HepG2 (cell line): ENCODE data around the gene LSM8. TPM values are rescaled to one million over a fixed set of nuclear protein-coding genes. Genes with fewer than 3 reads are reported as not detected.

Source experiments
- ATAC-seq: fragments of 200-7000 bp; cut with Tn5 transposase; 3 replicates; pipeline ENCODE4 v1.9.1; 2020; ENCODE audit warnings: mild to moderate bottlenecking, moderate library complexity
- BruUV-seq: library from RNA; stranded (reverse); fragments of 400-500 nt; replicated peaks from 2 replicates; lab custom pipeline; 2021; lab: Mats Ljungman, UMichigan
- CTCF ChIA-PET: fragments of 300-600 bp; formaldehyde crosslinking; extraction: SDS; loops from one replicate; lab custom pipeline; 2021; ENCODE audit warnings: low total read pairs, inconsistent platforms, low intra/inter-chr PET ratio; lab: Yijun Ruan, JAX
- POLR2A ChIA-PET: fragments of 350-600 bp; sonication (Branson Sonifier 250); formaldehyde crosslinking; loops from one replicate; lab custom pipeline; 2020; ENCODE audit warnings: antibody characterized with exemption, inconsistent platforms; lab: Yijun Ruan, JAX
- DNase-seq: peaks from one replicate; pipeline ENCODE4 v3.0.0-alpha.2; 2015; ENCODE audit warnings: low spot score
- FAIRE-seq: peaks from 3 replicates; lab custom pipeline; 2011; peaks lifted over from hg19 to GRCh38; lab: Jason Lieb, UNC
- H2AFZ ChIP-seq: one replicate; pipeline ENCODE4 v1.6.1; 2011; ENCODE audit warnings: low read length, inconsistent platforms
- H3K27ac ChIP-seq: fragments of 300-600 bp; 3 replicates; pipeline ENCODE4 v1.8.0; 2011; ENCODE audit warnings: mixed run types, mild to moderate bottlenecking, mixed read lengths, low read length, inconsistent platforms; ENCODE audit not compliant: insufficient read depth; ENCODE audit errors: extremely low read length
- H3K27me3 ChIP-seq, 2 experiments: fragments of 200-600 bp in 1 of 2; 2 replicates in 1 of 2; 3 replicates in 1 of 2; pipeline versions ENCODE4 v1.6.0 to v1.8.0; 2011; ENCODE audit warnings: low read length in 2 of 2, mild to moderate bottlenecking in 2 of 2, moderate library complexity in 2 of 2, inconsistent platforms in 1 of 2; ENCODE audit not compliant: insufficient read depth in 2 of 2, control insufficient read depth in 1 of 2
- H3K36me3 ChIP-seq, 2 experiments: fragments of 200-600 bp in 1 of 2; replicated peaks in 1 of 2; 2 replicates in 1 of 2; 3 replicates in 1 of 2; pipeline versions ENCODE4 v1.5.1 to v1.8.0; 2011; ENCODE audit warnings: low read length in 2 of 2, inconsistent platforms in 1 of 2; ENCODE audit not compliant: insufficient read depth in 2 of 2, control insufficient read depth in 1 of 2
- H3K4me1 ChIP-seq: 2 replicates; pipeline ENCODE4 v1.5.1; 2012; ENCODE audit warnings: low read length, inconsistent platforms; ENCODE audit not compliant: insufficient read depth
- H3K4me2 ChIP-seq: 2 replicates; pipeline ENCODE4 v1.6.0; 2011; ENCODE audit warnings: low read depth, low read length, inconsistent platforms
- H3K4me3 ChIP-seq, 3 experiments: fragments of 200-600 bp in 1 of 3; sonication (generic), shearing (Covaris generic) in 1 of 3; replicated peaks in 1 of 3; 2 replicates each; pipeline ENCODE4 v1.5.1; 2011 to 2016; ENCODE audit warnings: low read length in 3 of 3, inconsistent platforms in 2 of 3, low read depth in 2 of 3, mild to moderate bottlenecking in 2 of 3, control low read depth in 1 of 3, mixed read lengths in 1 of 3; ENCODE audit not compliant: insufficient read depth in 1 of 3
- H3K79me2 ChIP-seq: one replicate; pipeline ENCODE4 v1.6.1; 2011; ENCODE audit warnings: low read length, inconsistent platforms; ENCODE audit not compliant: insufficient read depth
- H3K9ac ChIP-seq: 2 replicates; pipeline ENCODE4 v1.6.0; 2011; ENCODE audit warnings: mild to moderate bottlenecking, low read depth, low read length, inconsistent platforms; ENCODE audit not compliant: insufficient read depth
- H3K9me3 ChIP-seq: 2 replicates; pipeline ENCODE4 v1.5.1; 2012; ENCODE audit warnings: mild to moderate bottlenecking, low read length
- H4K20me1 ChIP-seq: 2 replicates; pipeline ENCODE4 v1.6.0; 2011; ENCODE audit warnings: inconsistent platforms, mild to moderate bottlenecking, low read length, moderate library complexity; ENCODE audit not compliant: insufficient read depth
- CHCHD3 ChIP-seq: sonication (generic); formaldehyde crosslinking; IDR thresholded peaks from 2 replicates; pipeline ENCODE4 v1.8.0; 2022; ENCODE audit warnings: mild to moderate bottlenecking, missing genetic modification reagents, moderate library complexity
- ELF3 ChIP-seq: IDR thresholded peaks from 2 replicates; pipeline ENCODE4 v1.6.1; 2016; ENCODE audit warnings: missing genetic modification reagents, missing compliant biosample characterization
- FOSL2 ChIP-seq: sonication (generic); formaldehyde crosslinking; IDR thresholded peaks from 2 replicates; pipeline ENCODE4 v1.4.0; 2020; ENCODE audit warnings: missing genetic modification reagents
- GATA4 ChIP-seq: sonication (generic); IDR thresholded peaks from 2 replicates; pipeline ENCODE4 v1.6.1; 2016; ENCODE audit warnings: antibody characterized with exemption, low read depth, borderline replicate concordance
- HES4 ChIP-seq: sonication (generic); formaldehyde crosslinking; IDR thresholded peaks from 2 replicates; pipeline ENCODE4 v1.9.0; 2021; ENCODE audit warnings: mild to moderate bottlenecking, missing genetic modification reagents, borderline replicate concordance
- HNF4A ChIP-seq: sonication (generic); formaldehyde crosslinking; IDR thresholded peaks from 2 replicates; pipeline ENCODE4 v1.4.0; 2020; ENCODE audit warnings: missing genetic modification reagents
- MED8 ChIP-seq: sonication (generic); formaldehyde crosslinking; IDR thresholded peaks from 2 replicates; pipeline ENCODE4 v1.8.1; 2023; ENCODE audit warnings: mild to moderate bottlenecking, missing genetic modification reagents; ENCODE audit not compliant: insufficient replicate concordance
- RARA ChIP-seq: IDR thresholded peaks from 2 replicates; pipeline ENCODE4 v1.6.1; 2016; ENCODE audit warnings: missing genetic modification reagents, missing compliant biosample characterization
- REXO4 ChIP-seq: sonication (generic); formaldehyde crosslinking; IDR thresholded peaks from 2 replicates; pipeline ENCODE4 v1.8.0; 2022; ENCODE audit warnings: missing genetic modification reagents, mild to moderate bottlenecking, borderline replicate concordance
- SIX1 ChIP-seq: sonication (generic); formaldehyde crosslinking; IDR thresholded peaks from 2 replicates; pipeline ENCODE4 v1.4.0; 2020; ENCODE audit warnings: missing genetic modification reagents, borderline replicate concordance
- TEAD2 ChIP-seq: sonication (generic); formaldehyde crosslinking; IDR thresholded peaks from 2 replicates; pipeline ENCODE4 v1.9.0; 2021; ENCODE audit warnings: missing genetic modification reagents
- YY1 ChIP-seq: IDR thresholded peaks from 2 replicates; pipeline ENCODE4 v1.6.1; 2011; ENCODE audit warnings: low read length, low read depth, moderate library complexity, mild to moderate bottlenecking; ENCODE audit not compliant: insufficient read depth, insufficient replicate concordance
- ZFP62 ChIP-seq: sonication (generic); formaldehyde crosslinking; IDR thresholded peaks from 2 replicates; pipeline ENCODE4 v1.4.0; 2020; ENCODE audit warnings: missing genetic modification reagents
- ZMYM3 ChIP-seq: sonication (generic); formaldehyde crosslinking; IDR thresholded peaks from 2 replicates; pipeline ENCODE4 v1.5.1; 2020; ENCODE audit warnings: mild to moderate bottlenecking, missing genetic modification reagents
- ZNF441 ChIP-seq: sonication (generic); formaldehyde crosslinking; IDR thresholded peaks from 2 replicates; pipeline ENCODE4 v1.7.0; 2021; ENCODE audit warnings: missing genetic modification reagents, borderline replicate concordance
- ZNF720 ChIP-seq: sonication (generic); formaldehyde crosslinking; IDR thresholded peaks from 2 replicates; pipeline ENCODE4 v1.4.0; 2020; ENCODE audit warnings: missing genetic modification reagents
- ZNF841 ChIP-seq: sonication (generic); formaldehyde crosslinking; IDR thresholded peaks from 2 replicates; pipeline ENCODE4 v1.8.1; 2023; ENCODE audit warnings: missing genetic modification reagents, borderline replicate concordance
- ZSCAN21 ChIP-seq: sonication (generic); formaldehyde crosslinking; IDR thresholded peaks from 2 replicates; pipeline ENCODE4 v1.8.0; 2022; ENCODE audit warnings: mild to moderate bottlenecking, missing genetic modification reagents, moderate library complexity, borderline replicate concordance
- WGBS: methylation state at CpG from one replicate; pipeline ENCODE4 v1.1.6; 2017; ENCODE audit warnings: low lambda C conversion rate; 5-methylcytosine and 5-hydroxymethylcytosine counted together
- in situ Hi-C: cut with HindIII; loops from 2 replicates; pipeline ENCODE4 v1.10.0; 2017; ENCODE audit warnings: low pct_unique_long_range_greater_than_20kb; ENCODE audit not compliant: extremely low pct_ligation_motif_present
- intact Hi-C: fragments of 100-400 bp; cut with micrococcal nuclease; formaldehyde crosslinking; loops from one replicate; pipeline ENCODE4 v1.10.0; 2022; ENCODE audit not compliant: unreplicated experiment
- polyA plus RNA-seq, 8 experiments: library from polyadenylated mRNA; depleted of rRNA in 3 of 8; stranded (reverse) in 7 of 8; unstranded in 1 of 8; fragments of >200 nt; fragmentation: Illumina TruSeq in 4 of 8; extraction: Trizol in 4 of 8; gene quantifications; 2 replicates each; pipeline versions ENCODE4 v1.2.1 to v1.2.3, GENCODE V29; 2011 to 2016; ENCODE audit warnings: low read depth in 4 of 8, missing spikeins in 1 of 8, mixed read lengths in 1 of 8; ENCODE audit not compliant: insufficient read depth in 1 of 8
- total RNA-seq, 5 experiments: library from RNA; depleted of rRNA; stranded (reverse); fragments of >200 nt; fragmentation: Illumina TruSeq; extraction: Trizol; gene quantifications; 2 replicates each; pipeline ENCODE4 v1.2.3, GENCODE V29; 2016; ENCODE audit warnings: low read depth in 1 of 5
- TF ChIP-seq, protein P1 (sequence below): sonication (generic); formaldehyde crosslinking; IDR thresholded peaks from 2 replicates; pipeline ENCODE4 v1.8.1; 2023; ENCODE audit warnings: mild to moderate bottlenecking, inconsistent platforms, moderate library complexity, missing genetic modification reagents, borderline replicate concordance

LSM8 gene
- total and polyA plus RNA-seq, 2 of the 13 experiments (the other 11 are each of a cell fraction or from before 2014, with no cell fraction given) = 44.3 to 67.3 TPM

DNA sequence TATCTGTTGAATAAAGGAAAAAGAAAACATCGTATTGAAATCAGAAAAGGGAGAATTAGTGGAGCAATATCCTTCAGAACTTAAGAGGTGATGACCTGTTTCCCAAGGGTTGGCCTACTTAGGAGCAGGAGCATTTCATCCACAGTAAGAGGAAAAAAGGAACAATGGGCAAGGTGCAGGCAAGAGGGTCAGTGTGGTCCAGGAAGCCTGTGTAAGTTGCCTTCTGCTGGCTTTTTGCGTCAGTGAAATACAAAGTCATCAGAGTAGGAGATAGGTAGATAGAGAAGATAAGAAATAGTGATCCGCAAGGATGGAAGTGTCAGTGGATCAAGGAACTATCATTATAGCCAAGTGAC is 35.2 kb downstream of the LSM8 start (continued):
- TF ChIP-seq TEAD2 (no peak), ZNF841 (CRISPR knock-in tag) (no peak), MED8 (CRISPR knock-in tag) (no peak), RARA (CRISPR knock-in tag) (no peak), CHCHD3 (CRISPR knock-in tag) (no peak), ZNF441 (CRISPR knock-in tag) (no peak)

DNA sequence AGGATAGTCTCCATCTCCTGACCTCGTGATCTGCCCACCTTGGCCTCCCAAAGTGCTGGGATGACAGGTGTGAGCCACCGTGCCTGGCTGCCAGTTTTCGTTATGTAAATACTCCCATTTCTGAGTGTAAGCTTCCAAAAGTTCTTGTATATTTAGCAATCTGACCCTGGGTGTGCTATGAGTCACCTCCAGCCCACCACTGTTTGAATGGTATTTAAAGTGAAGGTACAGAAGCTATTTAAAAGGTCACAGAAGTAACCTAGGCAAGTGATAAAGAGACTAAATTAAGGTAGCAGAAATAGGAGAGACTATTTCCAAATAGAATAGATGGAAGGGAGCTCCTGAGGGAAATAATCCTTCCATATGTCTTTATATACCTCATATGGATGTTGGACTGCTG is 36.6 kb downstream of the LSM8 start:
- Histone ChIP-seq H3K4me1 (no peaks in the 10 kb centered on the region), H2AFZ (no peak overlapping the region), H3K4me3 (no peak overlapping the region), H3K27me3 (no peaks in the 10 kb centered on the region), H4K20me1 (no peaks in the 10 kb centered on the region), H3K9me3 (no peaks in the 10 kb centered on the region), H3K4me2 (no peak overlapping the region), H3K9ac (no peak overlapping the region), H3K36me3 (no peaks in the 10 kb centered on the region), H3K79me2 (no peaks in the 10 kb centered on the region), H3K27ac (no peak overlapping the region)
- DNase-seq (no peak), ATAC-seq (no peak), FAIRE-seq (no peak)
- ChIA-PET CTCF (no interaction called here), POLR2A (no interaction called here)
- intact Hi-C loops (no loop called here), in situ Hi-C loops (no loop called here)
- no TSS peak for BruUV-seq
- 0% methylated on average over 3 of the region's 3 CpGs for WGBS
- TF ChIP-seq ZNF720 (no peak), HES4 (CRISPR knock-in tag) (no peak), ZMYM3 (CRISPR knock-in tag) (no peak), ZFP62 (no peak), REXO4 (CRISPR knock-in tag) (no peak), SIX1 (CRISPR knock-in tag) (no peak), ZSCAN21 (CRISPR knock-in tag) (no peak), ELF3 (CRISPR knock-in tag) (no peak), HNF4A (CRISPR knock-in tag) (no peak), FOSL2 (CRISPR knock-in tag) (no peak), GATA4 (no peak), YY1 (no peak)
- TF ChIP-seq, protein P1, sequence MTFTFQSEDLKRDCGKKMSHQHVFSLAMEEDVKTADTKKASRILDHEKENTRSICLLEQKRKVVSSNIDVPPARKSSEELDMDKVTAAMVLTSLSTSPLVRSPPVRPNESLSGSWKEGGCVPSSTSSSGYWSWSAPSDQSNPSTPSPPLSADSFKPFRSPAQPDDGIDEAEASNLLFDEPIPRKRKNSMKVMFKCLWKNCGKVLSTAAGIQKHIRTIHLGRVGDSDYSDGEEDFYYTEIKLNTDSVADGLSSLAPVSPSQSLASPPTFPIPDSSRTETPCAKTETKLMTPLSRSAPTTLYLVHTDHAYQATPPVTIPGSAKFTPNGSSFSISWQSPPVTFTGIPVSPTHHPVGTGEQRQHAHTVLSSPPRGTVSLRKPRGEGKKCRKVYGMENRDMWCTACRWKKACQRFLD = no peak
